Sciatic nerve (tissue), 2 donors: ENCODE data around the gene ASB8. TPM values are rescaled to one million over a fixed set of nuclear protein-coding genes. Genes with fewer than 3 reads are reported as not detected.
"Not testable (repeated sequence)": the region's sequence is repeated elsewhere in the genome, so short reads cannot be mapped to it uniquely, and the experiment has no call there.

Experiments used
- ATAC-seq: fragments of 200-7000 bp; cut with Tn5 transposase; one replicate; pipeline ENCODE4 v1.9.1; 2020; ENCODE audit warnings: mild to moderate bottlenecking, moderate library complexity
- DNase-seq: peaks from one replicate; pipeline ENCODE4 v3.0.0-alpha.2; 2020; ENCODE audit warnings: low spot score
- intact Hi-C: fragments of 100-400 bp; cut with DNase I; formaldehyde crosslinking; loops from one replicate; pipeline ENCODE4 v1.14.2; 2022
- total RNA-seq: library from RNA; stranded (reverse); fragmentation: NEBNext Ultra II Directional; extraction: Animal tissue kit (Norgen Biotek cat#: 25700); gene quantifications from one replicate; pipeline ENCODE4 v1.2.1, GENCODE V29; 2021
- donor health status: DM: no; HTN: no; CAD: no.
- donor health status: DM: no; HTN: no; CAD: no.

ASB8 gene
- total RNA-seq, 1 donor from 2014 or later, result 36.0 TPM

DNA sequence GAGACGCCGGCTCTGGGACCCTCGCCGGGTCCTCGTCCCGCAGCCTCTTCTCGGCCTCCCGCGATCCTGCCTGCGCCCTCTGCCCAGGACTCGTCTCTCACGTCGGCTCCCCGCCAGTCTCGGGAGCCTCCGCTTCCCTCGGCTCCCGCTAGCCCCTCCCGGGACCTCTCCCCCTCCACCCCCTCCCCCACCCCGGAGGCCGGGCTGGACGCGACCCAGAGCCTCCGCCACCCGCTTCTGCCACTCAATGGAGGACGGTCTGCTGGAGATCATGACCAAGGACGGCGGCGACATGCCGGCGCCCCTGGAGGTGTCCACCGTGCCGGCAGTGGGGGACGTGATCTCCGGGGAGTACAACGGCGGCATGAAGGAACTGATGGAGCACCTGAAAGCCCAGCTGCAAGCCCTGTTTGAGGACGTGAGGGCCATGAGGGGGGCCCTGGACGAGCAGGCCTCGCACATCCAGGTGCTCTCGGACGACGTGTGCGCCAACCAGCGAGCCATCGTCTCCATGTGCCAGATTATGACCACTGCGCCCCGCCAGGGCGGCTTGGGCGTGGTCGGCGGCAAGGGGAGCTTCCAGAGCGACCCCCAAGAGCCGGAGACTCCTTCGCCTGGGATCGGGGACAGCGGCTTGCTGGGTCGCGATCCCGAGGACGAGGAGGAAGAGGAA, 26.7 kb upstream of the ASB8 start:
- intact Hi-C loops, result loop anchor here (5.0 kb wide), 1 partner anchor 1938 kb away; no protein-coding TSS in a partner anchor
- ATAC-seq, result peak; percentile 19
- peak; percentile 62 for DNase-seq

GRCh38 chr12:48183091-48183875, 26.0 kb upstream of the ASB8 start, which contains the start of gene CCDC184:
CCDC184 (plus strand) TSS chr12:48183644; CDS start chr12:48184123, 479 bp downstream.
- ATAC-seq (peak; percentile 90), DNase-seq (peak; percentile 79)
- intact Hi-C loops, result loop anchor here (5.0 kb wide), 1 partner anchor 1939 kb away; no protein-coding TSS in a partner anchor

- DNase-seq, result no peak
- no peak for ATAC-seq
- intact Hi-C loops, result loop anchor here (5.0 kb wide), 1 partner anchor 1940 kb away; no protein-coding TSS in a partner anchor
Observed at GRCh38 chr12:48182631-48183030, 25.3 kb upstream of the ASB8 start.

- no peak for ATAC-seq
- DNase-seq, result no peak
- intact Hi-C loops, result loop anchor here (5.0 kb wide), 1 partner anchor 1941 kb away; no protein-coding TSS in a partner anchor
Observed at GRCh38 chr12:48180857-48181495, 23.7 kb upstream of the ASB8 start.

GRCh38 chr12:48180424-48180823, 23.1 kb upstream of the ASB8 start:
- no peak for DNase-seq
- intact Hi-C loops, result loop anchor here (5.0 kb wide), 1 partner anchor 1942 kb away; no protein-coding TSS in a partner anchor
- no peak for ATAC-seq

DNA sequence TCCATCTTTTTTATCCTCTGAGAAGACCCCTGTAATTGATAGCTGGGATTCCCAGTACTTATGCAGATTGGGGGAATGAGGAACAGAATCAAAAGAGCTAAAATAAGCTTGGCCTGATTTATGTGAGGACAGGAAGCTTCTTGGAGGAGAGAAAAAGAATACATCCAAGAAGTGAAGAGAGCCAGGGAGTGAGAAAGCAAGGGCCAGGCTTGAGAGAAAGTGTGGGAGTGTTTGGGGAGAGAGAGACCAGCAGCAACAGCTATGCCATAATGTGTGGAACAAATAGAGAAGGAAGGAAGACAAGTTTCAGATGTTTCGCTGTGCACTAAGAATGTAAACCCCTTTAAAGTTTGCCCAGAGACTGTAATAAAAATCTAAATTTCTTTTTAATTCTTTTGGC, 22.2 kb upstream of the ASB8 start:
- no peak for DNase-seq
- intact Hi-C loops, result no loop called here
- ATAC-seq, result no peak

- intact Hi-C loops, result no loop called here
- DNase-seq, result no peak
- ATAC-seq, result no peak
Observed at GRCh38 chr12:48177982-48178381, 20.7 kb upstream of the ASB8 start.

DNA sequence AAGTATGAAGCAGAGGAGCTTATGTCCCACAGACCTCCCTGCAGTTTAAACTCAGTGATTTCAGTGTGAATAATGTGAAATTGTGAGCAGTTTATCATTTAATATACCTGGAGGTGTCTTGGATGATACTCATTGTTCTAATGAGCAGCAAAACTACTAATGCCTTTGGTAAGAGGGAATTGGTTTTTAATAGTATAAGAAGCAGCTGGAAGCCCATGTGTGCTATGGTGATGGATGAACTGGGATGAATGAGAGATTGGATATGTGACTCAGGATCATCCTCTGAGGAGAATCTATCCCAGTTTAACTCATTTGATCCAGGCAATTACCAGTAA, 19.1 kb upstream of the ASB8 start:
- intact Hi-C loops, result no loop called here
- no peak for ATAC-seq
- DNase-seq, result no peak

DNA sequence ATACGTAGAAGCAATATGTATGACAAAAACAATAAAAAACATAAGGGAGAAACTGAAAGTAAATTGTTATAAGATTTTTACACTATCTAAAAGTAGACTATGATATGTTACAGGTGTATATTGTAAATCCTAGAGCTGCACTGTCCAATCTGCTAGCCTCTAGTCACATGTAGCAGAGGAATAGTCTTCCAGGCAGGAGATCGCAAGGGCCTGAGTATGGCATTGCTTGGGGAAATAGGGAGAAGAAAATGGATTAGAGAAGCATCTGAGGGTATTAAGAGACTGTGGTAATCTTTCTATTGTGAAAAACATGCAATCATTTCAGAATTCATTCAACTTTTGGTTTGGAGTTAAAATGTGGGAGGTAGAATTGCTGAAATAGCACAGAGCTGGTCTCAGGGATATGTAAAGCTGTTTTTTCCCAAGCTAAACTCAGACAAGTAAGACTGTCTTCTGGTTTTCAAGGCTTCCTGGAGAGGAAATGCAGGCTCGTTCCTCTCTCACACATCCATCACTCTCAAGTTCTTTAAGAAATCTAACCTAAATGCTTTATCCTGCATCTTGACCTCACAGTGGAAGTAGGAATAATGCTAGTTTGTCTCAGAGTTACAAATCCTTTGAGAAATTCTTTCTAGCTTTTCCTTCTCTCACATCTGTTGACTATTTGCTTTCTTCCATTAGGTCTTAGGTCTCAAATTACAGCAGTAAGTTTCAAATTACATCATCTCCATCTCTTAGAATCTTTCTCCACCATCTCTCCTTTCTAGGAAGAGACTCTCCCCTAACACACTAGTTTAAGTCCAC, 18.5 kb upstream of the ASB8 start:
- DNase-seq (no peak), ATAC-seq (no peak)
- intact Hi-C loops, result no loop called here

DNA sequence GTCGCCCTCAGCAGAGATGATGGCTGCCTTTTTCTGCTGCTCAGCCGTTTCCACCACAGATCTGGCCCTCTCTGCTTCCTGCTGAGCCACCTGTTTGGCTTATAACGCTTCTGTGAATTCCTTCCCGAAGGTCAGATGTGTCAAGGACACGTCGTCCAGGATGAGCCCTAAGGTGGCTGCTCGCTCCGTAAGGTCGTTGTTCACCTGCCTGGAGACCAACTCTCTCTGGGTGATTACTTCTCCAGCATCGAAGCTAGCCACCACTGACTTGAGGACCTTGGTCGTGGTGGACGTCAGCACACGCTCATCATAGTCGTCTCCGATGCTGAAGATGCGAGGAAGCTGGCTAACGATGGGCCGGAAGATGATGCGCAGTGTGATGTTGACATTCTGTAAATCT, 11.7 kb upstream of the ASB8 start:
- intact Hi-C loops, result no loop called here
- no peak for DNase-seq

DNA sequence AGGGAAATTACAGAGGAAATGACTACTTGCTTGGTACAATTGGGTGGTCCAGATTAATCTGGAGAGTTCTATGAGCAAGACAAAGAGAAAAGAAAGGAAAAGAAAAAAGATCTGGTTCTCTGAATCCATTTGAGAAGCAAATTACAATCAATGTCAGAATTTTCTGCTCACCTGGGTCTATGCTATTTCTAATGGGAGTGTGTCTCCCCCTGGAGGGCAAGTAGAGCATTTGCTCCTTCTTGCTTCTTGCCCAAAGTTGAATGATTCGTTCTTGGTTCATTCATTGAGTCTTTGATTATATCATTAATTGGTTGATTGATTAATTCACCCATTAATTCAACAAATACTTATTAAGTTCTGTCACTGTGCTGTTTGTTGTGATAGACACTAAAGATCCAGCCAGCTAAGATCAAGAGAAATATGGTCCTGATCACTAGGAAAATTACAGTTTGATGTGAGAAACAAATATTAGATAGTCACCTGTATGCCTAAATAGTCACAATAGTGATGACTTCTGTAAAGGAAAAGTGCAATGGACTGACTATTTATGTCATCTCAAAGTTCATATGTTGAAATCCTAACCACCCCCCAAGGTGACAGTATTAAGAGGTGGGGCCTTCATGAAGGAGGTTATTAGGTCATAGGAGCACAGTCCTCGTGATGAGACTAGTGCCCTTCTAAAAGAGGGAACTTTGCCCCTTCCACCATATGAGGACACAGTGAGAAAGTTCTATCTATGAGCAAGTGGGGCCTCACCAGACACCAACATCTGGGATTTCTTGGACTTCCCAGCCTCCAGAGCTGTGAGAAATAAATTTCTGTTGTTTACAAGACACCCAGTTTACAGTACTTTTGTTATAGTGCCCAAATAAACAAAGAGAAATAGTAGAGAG, 8.0 kb upstream of the ASB8 start:
- ATAC-seq (peak; percentile 70), DNase-seq (no peak)
- intact Hi-C loops, result no loop called here

More for the DNA sequence above, 11.7 kb upstream of the ASB8 start:
- no peak for ATAC-seq

DNA sequence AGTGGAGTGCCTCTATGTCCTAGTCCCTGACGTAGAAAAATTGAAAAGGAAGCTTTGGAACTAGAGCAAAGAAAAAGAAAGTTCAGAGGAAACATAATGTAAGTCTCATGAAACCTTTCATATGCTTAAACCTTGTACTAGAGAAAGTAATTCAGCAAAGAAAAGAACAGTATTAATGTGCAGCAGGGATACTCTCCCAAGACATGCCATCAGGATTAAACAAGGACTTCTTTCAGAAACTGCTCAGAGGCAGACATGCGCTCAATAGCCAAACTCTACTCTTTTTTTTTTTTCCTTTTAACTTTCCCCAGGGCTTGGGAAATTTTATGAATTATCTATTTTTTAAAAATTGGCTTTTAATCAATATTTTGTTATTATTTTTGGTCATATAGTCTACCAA, 7.1 kb upstream of the ASB8 start:
- ATAC-seq (peak; percentile 79), DNase-seq (no peak)
- intact Hi-C loops, result no loop called here

GRCh38 chr12:48163150-48163747, 5.9 kb upstream of the ASB8 start:
- DNase-seq, result no peak
- ATAC-seq, result no peak
- intact Hi-C loops, result no loop called here

DNA sequence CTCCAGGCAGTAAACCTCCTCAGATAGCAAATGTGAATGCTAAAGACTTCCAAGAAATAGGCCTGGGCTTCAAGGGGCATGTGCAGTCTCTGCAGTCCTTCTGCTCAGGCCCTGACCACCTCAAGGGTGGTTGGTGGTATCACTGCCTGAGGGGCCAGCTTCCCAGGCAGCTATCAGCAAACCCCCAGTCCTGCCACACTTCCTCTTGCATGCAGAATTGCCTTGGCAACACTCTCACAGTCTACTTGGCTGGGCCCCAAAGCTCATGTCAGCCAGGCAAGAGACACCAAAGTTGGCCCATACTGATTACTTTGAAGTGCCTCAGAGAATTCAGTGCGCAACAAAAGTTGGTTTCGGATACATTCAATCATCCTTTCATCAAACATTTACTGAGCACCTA, 3.5 kb upstream of the ASB8 start:
- intact Hi-C loops, result no loop called here
- DNase-seq (no peak), ATAC-seq (no peak)

- ATAC-seq (no peak), DNase-seq (no peak)
- intact Hi-C loops, result no loop called here
Observed at GRCh38 chr12:48160046-48160445, 2.7 kb upstream of the ASB8 start.

DNA sequence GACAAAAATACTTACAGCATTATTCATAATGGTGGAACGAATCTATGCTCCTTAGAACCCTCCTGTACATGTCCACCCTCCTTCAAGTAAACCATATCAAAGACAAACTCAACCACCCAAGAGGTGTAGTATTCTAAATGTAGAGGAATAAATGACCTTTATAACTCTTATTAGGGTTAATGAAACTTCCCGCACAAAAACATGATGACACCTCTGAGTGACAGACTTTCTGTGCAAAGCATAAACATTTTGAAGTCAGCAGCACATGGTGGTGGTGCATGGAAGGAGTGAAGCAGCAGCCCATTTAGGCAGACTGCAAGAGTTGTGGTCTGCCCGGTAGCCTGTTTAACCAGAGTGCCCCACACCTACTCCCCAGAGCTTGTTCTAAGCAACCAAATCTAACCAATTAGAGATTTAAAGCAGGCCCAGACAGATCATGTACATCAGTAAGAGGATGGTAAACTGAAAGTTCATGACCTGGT, 615 bp upstream of the ASB8 start:
- ATAC-seq (no peak), DNase-seq (no peak)
- intact Hi-C loops, result no loop called here

DNA sequence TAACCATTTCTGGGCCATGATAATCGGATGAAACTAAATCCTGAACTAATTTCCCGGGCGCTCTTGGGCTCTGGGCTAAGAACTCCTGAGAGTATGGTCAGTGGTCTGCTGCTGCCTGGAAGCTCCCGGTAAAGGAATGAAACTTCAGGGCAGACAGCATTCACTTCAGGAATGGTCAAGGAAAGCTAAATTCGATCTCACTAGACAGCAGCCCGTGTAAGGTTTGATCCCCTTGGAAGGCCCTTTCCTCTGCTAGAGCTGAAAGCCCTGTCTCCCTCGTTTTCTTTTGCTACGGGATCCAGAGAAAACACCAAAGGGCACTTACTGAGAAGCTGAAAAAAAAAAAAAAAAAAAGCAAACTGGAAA, 680 bp downstream of the ASB8 start:
- ATAC-seq, result no peak
- intact Hi-C loops, result no loop called here
- no peak for DNase-seq

DNA sequence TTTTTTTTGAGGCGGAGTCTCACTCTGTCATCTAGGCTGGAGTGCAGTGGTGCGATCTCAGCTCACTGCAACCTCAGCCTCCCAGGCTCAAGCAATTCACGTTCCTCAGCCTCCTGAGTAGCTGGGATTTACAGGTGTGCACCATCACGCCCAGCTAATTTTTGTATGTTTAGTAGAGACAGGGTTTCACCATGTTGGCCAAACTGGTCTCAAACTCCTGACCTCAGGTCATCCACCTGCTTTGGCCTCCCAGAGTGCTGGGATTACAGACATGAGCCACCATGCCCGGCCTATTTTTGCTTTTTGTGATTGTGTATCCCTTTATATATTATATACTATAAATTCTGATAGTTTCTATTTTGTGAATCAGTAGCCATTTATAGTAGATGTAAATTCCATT, 1.5 kb downstream of the ASB8 start:
- intact Hi-C loops, ATAC-seq: not testable (repeated sequence)

More for the DNA sequence above, 1.5 kb downstream of the ASB8 start:
- DNase-seq, result not testable (repeated sequence)
